Breast epithelium (tissue), 3 donors: ENCODE data around the gene KRT6B.
A peak's percentile ranks its signal among the peaks of the same experiment; 100 is the strongest.

Experiments
- POLR2A ChIP-seq: fragments of 450-650 bp; IDR thresholded peaks from one replicate; pipeline ENCODE4 v1.6.1; 2016; ENCODE audit warnings: antibody characterized with exemption, mild to moderate bottlenecking, moderate library complexity
- POLR2AphosphoS5 ChIP-seq, 3 donors: sonication (generic); formaldehyde crosslinking; IDR thresholded peaks; one replicate each; pipeline ENCODE4 v1.6.1; 2017; ENCODE audit warnings: antibody characterized with exemption in 3 of 3
- TF ChIP-seq, protein P1 (sequence below), 3 donors: fragments of 450-650 bp; IDR thresholded peaks; one replicate each; pipeline ENCODE4 v1.5.1; 2016 to 2017; ENCODE audit warnings: antibody characterized with exemption in 3 of 3, mild to moderate bottlenecking in 3 of 3, moderate library complexity in 3 of 3

DNA sequence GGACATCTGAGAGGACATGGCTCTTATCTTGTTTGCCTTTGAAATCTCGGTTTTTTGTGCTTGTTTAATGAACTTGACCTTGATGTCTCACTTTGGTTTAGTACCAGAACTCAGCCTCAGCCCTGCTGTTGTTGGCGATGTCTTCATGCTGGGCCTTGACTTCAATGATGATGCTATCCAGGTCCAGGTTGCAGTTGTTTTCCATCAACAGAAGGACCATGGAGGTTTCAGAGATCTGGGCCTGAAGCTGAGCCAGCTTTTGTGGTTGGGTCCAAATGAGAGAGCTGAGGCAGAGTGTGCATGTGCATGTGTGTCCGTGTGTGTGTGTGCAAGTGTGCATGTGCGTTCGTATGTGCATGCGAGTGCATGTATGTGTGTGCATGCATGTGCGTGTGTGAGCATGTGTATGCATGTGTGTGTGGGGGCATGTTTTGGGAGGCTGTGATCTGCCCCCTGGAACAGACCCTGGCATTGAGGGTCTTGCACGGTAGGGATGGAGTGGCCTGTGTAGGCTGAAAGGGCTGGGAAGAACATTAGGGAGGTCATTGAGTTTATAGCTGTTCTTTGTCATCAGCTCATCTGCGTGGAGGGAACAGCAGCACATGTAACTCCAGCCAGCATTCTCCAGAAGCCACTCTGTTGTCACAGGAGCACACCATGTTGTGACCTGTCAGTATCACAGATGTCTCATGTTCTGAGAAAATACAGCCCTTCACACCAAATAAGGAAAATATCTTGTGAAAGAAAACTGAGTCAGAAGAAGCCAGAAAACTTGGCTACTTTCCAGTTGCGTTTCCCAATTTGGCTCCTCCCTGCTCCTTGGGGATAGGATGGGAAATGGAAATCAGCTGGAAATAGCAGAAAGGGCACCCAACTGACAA is 35.8 kb downstream of the KRT6B start:
- TF ChIP-seq POLR2A = no peak
- TF ChIP-seq, protein P1, sequence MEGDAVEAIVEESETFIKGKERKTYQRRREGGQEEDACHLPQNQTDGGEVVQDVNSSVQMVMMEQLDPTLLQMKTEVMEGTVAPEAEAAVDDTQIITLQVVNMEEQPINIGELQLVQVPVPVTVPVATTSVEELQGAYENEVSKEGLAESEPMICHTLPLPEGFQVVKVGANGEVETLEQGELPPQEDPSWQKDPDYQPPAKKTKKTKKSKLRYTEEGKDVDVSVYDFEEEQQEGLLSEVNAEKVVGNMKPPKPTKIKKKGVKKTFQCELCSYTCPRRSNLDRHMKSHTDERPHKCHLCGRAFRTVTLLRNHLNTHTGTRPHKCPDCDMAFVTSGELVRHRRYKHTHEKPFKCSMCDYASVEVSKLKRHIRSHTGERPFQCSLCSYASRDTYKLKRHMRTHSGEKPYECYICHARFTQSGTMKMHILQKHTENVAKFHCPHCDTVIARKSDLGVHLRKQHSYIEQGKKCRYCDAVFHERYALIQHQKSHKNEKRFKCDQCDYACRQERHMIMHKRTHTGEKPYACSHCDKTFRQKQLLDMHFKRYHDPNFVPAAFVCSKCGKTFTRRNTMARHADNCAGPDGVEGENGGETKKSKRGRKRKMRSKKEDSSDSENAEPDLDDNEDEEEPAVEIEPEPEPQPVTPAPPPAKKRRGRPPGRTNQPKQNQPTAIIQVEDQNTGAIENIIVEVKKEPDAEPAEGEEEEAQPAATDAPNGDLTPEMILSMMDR (IDR thresholded peaks at IDR 0.05) = no peak
- peak in 2 of 3 donors; percentile 24 to 41 for TF ChIP-seq POLR2AphosphoS5 (IDR thresholded peaks at IDR 0.05)
